Measurements from ENCODE around the gene ABHD17A. TPM values are rescaled to one million over a fixed set of nuclear protein-coding genes. Genes with fewer than 3 reads are reported as not detected.

The ABHD17A gene
- total and polyA plus RNA-seq, 9 of the 15 experiments (the other 6 are each of a cell fraction or from before 2014, with no cell fraction given): 0.04 to 135 (median 21.8) TPM; not detected in 1

DNA sequence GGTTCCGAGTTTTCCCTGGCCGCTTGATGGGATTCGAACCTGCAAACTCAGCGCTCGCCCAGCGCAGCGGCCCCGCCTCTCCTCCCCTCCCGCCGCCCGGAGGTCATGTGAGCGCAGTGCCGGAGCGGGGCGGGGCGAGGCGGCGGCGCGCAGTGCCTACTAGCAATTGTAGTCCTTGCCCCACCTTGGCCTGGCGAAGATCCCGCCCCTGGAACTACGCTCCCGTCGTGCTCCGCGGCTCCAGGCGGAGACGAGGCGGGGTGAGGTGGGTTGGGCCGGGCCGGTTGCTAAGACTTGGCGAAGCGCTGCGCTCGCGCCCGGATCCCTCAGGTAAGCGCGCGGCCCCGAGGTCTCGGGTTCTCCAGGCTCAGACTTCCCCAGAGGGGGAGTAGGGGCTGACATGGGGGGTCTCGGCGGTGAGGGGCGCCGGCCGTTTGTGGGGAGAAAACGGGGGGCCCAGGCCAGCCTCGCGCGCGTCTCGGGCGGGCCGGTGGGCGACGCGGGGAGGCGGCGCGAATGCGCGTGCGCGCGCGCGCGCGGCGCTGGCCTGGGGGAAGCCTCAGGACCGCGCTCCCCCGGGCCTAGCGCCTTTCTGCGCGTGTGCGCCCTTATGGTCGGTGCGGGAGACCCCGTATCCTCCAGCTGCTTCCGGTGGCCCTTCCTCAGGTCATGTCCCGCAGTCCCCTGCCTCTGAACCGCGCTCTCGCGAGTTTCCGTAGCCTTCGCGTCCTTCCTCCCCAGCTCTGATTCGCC lies 20.0 kb upstream of the ABHD17A start, which contains the start of the genes ADAT3 and SCAMP4 (continued):
- TF ChIP-seq, protein P1, sequence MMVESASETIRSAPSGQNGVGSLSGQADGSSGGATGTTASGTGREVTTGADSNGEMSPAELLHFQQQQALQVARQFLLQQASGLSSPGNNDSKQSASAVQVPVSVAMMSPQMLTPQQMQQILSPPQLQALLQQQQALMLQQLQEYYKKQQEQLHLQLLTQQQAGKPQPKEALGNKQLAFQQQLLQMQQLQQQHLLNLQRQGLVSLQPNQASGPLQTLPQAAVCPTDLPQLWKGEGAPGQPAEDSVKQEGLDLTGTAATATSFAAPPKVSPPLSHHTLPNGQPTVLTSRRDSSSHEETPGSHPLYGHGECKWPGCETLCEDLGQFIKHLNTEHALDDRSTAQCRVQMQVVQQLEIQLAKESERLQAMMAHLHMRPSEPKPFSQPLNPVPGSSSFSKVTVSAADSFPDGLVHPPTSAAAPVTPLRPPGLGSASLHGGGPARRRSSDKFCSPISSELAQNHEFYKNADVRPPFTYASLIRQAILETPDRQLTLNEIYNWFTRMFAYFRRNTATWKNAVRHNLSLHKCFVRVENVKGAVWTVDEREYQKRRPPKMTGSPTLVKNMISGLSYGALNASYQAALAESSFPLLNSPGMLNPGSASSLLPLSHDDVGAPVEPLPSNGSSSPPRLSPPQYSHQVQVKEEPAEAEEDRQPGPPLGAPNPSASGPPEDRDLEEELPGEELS (CRISPR knock-in tag; IDR thresholded peaks at IDR 0.05; ENCODE audit: borderline replicate concordance): 0 out of 2 replicates have a peak, but pooled peaks have one; percentile 52
- no peak for TF ChIP-seq ZNF121 (CRISPR knock-in tag; conservative IDR thresholded peaks at IDR 0.05)
- TF ChIP-seq CSDE1 (IDR thresholded peaks at IDR 0.05): no peak
- no peak for TF ChIP-seq BCL6 (CRISPR knock-in tag; IDR thresholded peaks at IDR 0.05)
- TF ChIP-seq ADNP (tag; IDR thresholded peaks at IDR 0.05): peak; percentile 91
- TF ChIP-seq, protein P2, sequence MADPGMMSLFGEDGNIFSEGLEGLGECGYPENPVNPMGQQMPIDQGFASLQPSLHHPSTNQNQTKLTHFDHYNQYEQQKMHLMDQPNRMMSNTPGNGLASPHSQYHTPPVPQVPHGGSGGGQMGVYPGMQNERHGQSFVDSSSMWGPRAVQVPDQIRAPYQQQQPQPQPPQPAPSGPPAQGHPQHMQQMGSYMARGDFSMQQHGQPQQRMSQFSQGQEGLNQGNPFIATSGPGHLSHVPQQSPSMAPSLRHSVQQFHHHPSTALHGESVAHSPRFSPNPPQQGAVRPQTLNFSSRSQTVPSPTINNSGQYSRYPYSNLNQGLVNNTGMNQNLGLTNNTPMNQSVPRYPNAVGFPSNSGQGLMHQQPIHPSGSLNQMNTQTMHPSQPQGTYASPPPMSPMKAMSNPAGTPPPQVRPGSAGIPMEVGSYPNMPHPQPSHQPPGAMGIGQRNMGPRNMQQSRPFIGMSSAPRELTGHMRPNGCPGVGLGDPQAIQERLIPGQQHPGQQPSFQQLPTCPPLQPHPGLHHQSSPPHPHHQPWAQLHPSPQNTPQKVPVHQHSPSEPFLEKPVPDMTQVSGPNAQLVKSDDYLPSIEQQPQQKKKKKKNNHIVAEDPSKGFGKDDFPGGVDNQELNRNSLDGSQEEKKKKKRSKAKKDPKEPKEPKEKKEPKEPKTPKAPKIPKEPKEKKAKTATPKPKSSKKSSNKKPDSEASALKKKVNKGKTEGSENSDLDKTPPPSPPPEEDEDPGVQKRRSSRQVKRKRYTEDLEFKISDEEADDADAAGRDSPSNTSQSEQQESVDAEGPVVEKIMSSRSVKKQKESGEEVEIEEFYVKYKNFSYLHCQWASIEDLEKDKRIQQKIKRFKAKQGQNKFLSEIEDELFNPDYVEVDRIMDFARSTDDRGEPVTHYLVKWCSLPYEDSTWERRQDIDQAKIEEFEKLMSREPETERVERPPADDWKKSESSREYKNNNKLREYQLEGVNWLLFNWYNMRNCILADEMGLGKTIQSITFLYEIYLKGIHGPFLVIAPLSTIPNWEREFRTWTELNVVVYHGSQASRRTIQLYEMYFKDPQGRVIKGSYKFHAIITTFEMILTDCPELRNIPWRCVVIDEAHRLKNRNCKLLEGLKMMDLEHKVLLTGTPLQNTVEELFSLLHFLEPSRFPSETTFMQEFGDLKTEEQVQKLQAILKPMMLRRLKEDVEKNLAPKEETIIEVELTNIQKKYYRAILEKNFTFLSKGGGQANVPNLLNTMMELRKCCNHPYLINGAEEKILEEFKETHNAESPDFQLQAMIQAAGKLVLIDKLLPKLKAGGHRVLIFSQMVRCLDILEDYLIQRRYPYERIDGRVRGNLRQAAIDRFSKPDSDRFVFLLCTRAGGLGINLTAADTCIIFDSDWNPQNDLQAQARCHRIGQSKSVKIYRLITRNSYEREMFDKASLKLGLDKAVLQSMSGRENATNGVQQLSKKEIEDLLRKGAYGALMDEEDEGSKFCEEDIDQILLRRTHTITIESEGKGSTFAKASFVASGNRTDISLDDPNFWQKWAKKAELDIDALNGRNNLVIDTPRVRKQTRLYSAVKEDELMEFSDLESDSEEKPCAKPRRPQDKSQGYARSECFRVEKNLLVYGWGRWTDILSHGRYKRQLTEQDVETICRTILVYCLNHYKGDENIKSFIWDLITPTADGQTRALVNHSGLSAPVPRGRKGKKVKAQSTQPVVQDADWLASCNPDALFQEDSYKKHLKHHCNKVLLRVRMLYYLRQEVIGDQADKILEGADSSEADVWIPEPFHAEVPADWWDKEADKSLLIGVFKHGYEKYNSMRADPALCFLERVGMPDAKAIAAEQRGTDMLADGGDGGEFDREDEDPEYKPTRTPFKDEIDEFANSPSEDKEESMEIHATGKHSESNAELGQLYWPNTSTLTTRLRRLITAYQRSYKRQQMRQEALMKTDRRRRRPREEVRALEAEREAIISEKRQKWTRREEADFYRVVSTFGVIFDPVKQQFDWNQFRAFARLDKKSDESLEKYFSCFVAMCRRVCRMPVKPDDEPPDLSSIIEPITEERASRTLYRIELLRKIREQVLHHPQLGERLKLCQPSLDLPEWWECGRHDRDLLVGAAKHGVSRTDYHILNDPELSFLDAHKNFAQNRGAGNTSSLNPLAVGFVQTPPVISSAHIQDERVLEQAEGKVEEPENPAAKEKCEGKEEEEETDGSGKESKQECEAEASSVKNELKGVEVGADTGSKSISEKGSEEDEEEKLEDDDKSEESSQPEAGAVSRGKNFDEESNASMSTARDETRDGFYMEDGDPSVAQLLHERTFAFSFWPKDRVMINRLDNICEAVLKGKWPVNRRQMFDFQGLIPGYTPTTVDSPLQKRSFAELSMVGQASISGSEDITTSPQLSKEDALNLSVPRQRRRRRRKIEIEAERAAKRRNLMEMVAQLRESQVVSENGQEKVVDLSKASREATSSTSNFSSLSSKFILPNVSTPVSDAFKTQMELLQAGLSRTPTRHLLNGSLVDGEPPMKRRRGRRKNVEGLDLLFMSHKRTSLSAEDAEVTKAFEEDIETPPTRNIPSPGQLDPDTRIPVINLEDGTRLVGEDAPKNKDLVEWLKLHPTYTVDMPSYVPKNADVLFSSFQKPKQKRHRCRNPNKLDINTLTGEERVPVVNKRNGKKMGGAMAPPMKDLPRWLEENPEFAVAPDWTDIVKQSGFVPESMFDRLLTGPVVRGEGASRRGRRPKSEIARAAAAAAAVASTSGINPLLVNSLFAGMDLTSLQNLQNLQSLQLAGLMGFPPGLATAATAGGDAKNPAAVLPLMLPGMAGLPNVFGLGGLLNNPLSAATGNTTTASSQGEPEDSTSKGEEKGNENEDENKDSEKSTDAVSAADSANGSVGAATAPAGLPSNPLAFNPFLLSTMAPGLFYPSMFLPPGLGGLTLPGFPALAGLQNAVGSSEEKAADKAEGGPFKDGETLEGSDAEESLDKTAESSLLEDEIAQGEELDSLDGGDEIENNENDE (IDR thresholded peaks at IDR 0.05; ENCODE audit: low read depth, low read length): no peak
- no peak for TF ChIP-seq ZNF124 (CRISPR knock-in tag; IDR thresholded peaks at IDR 0.05)
- TF ChIP-seq, protein P3, sequence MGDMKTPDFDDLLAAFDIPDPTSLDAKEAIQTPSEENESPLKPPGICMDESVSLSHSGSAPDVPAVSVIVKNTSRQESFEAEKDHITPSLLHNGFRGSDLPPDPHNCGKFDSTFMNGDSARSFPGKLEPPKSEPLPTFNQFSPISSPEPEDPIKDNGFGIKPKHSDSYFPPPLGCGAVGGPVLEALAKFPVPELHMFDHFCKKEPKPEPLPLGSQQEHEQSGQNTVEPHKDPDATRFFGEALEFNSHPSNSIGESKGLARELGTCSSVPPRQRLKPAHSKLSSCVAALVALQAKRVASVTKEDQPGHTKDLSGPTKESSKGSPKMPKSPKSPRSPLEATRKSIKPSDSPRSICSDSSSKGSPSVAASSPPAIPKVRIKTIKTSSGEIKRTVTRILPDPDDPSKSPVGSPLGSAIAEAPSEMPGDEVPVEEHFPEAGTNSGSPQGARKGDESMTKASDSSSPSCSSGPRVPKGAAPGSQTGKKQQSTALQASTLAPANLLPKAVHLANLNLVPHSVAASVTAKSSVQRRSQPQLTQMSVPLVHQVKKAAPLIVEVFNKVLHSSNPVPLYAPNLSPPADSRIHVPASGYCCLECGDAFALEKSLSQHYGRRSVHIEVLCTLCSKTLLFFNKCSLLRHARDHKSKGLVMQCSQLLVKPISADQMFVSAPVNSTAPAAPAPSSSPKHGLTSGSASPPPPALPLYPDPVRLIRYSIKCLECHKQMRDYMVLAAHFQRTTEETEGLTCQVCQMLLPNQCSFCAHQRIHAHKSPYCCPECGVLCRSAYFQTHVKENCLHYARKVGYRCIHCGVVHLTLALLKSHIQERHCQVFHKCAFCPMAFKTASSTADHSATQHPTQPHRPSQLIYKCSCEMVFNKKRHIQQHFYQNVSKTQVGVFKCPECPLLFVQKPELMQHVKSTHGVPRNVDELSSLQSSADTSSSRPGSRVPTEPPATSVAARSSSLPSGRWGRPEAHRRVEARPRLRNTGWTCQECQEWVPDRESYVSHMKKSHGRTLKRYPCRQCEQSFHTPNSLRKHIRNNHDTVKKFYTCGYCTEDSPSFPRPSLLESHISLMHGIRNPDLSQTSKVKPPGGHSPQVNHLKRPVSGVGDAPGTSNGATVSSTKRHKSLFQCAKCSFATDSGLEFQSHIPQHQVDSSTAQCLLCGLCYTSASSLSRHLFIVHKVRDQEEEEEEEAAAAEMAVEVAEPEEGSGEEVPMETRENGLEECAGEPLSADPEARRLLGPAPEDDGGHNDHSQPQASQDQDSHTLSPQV (IDR thresholded peaks at IDR 0.05): peak; percentile 90

Measured in K562 (cell line).